GM19238 (cell line): ENCODE measurements around the gene SIRPG.
"Not testable (repeated sequence)": the region's sequence is repeated elsewhere in the genome, so short reads cannot be mapped to it uniquely, and the experiment has no call there.

Experiments used
- DNase-seq: peaks from one replicate; pipeline ENCODE4 v3.0.0; 2011; ENCODE audit warnings: low spot score; ENCODE audit not compliant: insufficient read length

The SIRPG gene

DNA sequence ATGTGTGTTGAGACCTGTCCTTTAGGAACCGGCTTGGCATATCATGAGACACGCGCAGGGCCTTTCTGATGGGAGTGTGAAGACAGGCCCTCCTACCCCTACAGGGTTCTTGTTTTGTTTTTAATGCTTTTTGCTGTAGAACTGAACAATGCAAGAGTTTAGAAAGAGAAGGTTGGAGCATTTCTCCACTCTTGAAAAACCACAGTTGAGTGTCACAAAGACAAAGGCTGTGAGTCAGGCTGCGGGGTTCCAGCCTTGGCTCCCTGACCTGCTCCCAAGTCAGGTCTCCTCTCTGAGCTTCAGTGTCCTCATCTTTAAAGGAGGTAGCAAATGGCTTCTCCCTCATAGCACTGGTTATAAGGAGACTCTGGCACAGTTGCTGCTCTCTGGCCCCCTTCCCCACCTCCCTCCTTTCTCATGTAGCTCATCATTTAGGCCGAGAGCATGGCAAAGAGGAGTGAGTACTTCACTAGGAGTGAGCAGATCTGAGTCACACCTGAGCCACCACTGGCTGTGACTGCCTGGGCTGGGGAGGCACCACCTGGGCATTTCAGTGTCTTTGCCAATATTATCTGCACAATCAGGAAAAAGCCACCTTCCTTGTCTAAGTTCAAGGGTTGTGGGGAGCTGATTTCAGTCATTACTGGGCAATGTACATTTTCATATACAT lies 48.8 kb downstream of the SIRPG start:
- DNase-seq = not testable (repeated sequence)

DNA sequence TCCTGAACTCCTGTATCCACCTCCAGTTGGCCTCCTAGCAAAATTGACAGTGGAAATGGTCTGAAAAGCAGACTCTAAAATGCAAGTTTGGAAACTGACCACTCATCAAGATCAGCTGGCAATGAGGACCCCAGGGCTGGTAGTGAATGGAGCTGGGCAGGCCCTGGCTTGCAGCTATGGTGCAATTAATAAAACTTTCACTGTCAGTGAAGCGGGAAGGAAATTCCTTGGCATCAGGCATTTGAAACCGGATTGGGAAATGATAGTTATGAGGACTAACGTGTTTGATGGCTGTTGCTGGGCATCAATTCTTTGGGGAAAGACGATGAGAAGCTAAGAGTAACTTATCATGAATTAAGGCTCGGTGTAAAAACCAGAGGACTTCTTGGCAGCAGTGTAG lies 56.8 kb downstream of the SIRPG start:
- DNase-seq = no peak

DNA sequence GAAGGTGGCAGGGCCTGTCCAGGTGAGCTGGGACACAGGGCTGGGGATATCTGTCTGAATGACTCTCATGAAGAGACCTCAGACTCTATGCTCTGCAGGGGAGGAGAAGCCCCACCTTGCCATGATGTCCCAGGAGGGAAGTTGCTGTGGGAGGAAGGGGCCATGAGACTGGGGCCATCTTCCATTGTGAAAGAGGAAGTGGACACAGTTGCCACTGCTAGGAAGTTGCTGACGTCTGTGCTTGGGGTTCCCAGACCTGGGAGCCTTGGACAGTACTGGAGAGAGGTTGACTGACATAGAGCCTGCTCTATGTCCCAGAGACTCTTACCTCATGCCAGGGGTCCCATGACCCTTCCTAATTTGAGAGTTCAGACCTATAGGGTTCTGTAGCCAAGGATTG lies 62.2 kb downstream of the SIRPG start:
- no peak for DNase-seq

DNA sequence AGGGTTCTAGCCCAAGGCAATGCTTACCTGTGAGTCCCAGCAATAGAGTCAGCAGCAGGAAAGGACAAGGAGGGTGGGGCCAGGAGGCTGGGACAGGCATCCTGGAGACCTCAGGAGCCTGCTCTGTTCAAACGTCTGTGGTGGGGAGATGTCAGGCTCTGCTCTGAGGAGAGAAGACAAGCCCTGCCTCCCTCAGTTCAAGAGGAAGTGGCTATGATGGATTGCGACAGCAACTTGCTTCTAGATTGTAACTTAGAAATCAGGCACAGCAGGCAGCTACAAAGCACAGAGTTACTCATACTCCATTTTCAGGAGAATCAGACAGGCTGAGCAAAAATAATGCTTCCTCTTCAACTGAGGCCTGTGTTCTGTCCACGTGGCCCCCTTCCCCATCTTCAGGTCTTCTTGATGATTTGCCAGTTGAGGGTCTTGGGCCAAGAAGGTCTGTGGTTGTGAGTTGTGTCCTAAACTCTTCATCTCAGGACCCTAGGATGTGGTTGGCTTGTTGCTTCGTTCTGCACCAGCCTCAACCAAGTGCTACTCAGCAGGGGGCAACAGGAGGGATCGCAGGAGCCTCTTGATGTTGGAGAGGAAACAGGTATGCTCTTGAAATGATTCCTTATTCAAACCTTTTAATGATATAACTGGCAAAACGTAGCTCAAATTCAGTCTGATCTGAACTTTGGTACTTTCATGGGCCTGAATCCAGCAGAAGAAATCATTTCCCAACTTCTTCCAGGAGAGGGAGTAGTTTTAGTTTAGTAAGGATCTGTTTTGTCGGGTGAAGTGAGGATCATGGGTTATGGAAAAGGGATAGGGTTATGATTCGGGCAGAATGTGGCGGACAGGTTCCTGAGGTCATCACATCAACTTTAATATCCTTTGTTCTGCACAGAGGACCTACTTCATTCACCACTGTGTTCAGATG lies 68.8 kb downstream of the SIRPG start:
- no peak for DNase-seq

DNA sequence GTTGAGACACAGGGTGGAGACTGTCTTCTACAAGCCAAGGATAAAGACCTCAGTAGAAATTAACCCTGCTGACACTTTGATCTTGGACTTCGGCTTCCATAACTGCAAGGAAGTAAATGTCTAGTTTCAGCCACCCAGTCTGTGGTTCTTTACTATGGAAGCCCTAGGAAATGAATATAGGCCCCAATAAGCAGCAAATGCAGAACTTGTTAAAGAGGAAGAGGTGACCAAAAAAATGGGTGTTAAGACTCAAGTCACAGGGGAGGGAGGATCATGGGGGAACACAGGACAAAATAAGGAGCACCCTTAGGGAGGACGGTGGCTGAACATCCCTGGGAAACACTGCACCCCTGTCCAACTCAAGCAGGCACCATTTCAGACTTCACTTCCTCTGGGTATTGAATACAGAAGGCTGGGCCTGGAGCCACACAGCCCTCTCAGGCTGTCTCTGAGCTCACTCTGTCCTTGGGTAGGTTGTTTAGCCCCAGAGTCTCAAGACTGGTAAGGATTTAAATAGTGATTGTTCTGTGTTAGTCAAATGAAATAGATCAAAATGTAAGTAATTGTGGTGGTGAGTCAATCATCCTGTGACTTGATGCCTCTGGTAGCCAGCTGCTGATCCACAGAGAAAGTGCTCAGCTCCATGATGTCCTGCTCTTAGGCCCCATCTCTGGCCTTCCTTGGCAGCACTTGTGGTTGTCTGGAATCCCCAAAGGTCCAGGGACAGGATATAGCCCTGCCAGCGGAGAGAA lies 69.6 kb downstream of the SIRPG start:
- DNase-seq = no peak

DNA sequence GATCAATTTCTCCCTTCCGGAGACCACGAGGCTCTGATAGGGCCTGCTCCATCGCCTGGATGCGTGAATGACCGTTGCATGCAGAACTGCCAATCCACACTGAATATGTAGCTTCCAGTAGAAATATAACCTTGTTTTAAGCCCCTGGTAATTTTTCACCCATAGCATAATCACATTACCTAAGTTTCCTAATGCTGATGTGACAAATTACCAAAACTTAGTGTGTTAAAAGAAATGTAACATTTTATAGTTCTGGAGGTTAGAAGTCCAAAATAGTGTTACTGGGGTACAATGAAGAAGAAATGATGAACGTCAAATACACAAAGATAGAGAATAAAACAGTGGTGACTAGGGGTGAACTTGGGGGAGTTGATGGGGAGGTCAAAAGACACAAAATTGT lies 78.1 kb downstream of the SIRPG start:
- DNase-seq = no peak
